Measurements from ENCODE around the gene JMJD1C.

GRCh38 chr10:63478564-63478963 lies 12.8 kb upstream of the JMJD1C start:
- TF ChIP-seq, protein P1, sequence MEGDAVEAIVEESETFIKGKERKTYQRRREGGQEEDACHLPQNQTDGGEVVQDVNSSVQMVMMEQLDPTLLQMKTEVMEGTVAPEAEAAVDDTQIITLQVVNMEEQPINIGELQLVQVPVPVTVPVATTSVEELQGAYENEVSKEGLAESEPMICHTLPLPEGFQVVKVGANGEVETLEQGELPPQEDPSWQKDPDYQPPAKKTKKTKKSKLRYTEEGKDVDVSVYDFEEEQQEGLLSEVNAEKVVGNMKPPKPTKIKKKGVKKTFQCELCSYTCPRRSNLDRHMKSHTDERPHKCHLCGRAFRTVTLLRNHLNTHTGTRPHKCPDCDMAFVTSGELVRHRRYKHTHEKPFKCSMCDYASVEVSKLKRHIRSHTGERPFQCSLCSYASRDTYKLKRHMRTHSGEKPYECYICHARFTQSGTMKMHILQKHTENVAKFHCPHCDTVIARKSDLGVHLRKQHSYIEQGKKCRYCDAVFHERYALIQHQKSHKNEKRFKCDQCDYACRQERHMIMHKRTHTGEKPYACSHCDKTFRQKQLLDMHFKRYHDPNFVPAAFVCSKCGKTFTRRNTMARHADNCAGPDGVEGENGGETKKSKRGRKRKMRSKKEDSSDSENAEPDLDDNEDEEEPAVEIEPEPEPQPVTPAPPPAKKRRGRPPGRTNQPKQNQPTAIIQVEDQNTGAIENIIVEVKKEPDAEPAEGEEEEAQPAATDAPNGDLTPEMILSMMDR (IDR thresholded peaks at IDR 0.05): no peak
- TF ChIP-seq POLR2A (IDR thresholded peaks at IDR 0.05): no peak
